Measurements from ENCODE around the gene ZNF474.
A peak's percentile ranks its signal among the peaks of the same experiment; 100 is the strongest.

The ZNF474 gene

GRCh38 chr5:122190156-122190555 is 60.8 kb downstream of the ZNF474 start:
- Mint-ChIP-seq H3K27me3 (ENCODE audit: low read depth, poor library complexity) (no peaks in the 10 kb centered on the region), H3K36me3 (ENCODE audit: low read depth) (no peaks in the 10 kb centered on the region), H3K4me1 (peaks cover 10% of the 10 kb centered on the region), H3K9me3 (no peaks in the 10 kb centered on the region), H3K4me3 (no peak overlapping the region), H3K27ac (no peak overlapping the region)
- TF ChIP-seq, protein P1, sequence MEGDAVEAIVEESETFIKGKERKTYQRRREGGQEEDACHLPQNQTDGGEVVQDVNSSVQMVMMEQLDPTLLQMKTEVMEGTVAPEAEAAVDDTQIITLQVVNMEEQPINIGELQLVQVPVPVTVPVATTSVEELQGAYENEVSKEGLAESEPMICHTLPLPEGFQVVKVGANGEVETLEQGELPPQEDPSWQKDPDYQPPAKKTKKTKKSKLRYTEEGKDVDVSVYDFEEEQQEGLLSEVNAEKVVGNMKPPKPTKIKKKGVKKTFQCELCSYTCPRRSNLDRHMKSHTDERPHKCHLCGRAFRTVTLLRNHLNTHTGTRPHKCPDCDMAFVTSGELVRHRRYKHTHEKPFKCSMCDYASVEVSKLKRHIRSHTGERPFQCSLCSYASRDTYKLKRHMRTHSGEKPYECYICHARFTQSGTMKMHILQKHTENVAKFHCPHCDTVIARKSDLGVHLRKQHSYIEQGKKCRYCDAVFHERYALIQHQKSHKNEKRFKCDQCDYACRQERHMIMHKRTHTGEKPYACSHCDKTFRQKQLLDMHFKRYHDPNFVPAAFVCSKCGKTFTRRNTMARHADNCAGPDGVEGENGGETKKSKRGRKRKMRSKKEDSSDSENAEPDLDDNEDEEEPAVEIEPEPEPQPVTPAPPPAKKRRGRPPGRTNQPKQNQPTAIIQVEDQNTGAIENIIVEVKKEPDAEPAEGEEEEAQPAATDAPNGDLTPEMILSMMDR (IDR thresholded peaks at IDR 0.05), result no peak
- DNase-seq, result no peak

DNA sequence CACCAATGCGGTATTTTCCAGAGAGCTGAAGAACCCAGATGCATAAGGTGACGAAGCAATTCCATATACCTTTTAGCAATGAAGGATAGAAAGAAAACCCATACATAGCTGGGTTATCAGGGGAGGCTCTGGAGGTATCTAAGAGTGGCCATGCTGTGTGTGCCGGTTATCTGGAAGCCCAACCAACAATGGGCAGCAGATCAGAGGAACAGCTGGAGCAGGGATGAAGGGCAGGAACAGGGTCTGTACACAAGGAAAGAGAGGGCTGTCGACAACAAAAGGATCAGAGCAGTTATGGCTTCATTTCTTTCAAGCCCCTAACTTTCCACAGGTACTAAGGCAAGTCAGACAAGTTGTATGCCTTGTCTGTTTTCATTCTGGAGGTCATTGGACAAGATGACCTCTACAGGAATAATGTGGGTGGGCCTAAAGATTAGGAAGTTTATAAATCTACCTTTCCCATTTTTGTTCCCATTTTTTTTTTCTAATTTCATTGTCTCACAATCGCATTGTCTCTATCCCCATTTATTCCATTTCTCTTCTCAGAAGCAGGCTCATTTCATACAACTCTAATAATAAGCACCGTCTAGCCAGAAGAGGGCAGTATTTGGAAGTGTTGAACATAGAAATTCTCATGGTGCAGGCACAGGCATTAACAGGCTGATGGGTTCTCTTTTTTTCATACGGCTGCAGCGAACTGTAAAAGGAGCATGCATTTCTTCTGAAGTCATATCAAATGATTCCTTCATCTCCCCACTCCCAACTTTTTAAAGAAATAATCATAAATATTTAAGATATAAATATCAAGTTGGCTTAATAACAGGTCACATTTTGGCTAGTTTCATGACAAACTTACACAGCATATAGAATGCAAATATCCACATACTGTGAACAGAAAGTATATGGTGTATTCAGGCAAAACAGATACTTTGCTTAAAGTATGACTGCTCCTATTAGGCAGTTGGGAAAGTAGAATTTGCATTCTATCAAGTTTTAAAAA is 63.5 kb downstream of the ZNF474 start:
- H3K9me3 Mint-ChIP-seq, result no peaks in the 10 kb centered on the region
- no peak overlapping the region for H3K4me3 Mint-ChIP-seq
- TF ChIP-seq, protein P1 (IDR thresholded peaks at IDR 0.05), result peak; percentile 63
- H3K27me3 Mint-ChIP-seq (ENCODE audit: low read depth, poor library complexity), result no peaks in the 10 kb centered on the region
- H3K27ac Mint-ChIP-seq, result no peak overlapping the region
- no peaks in the 10 kb centered on the region for H3K36me3 Mint-ChIP-seq (ENCODE audit: low read depth)
- peaks cover 16% of the 10 kb centered on the region for H3K4me1 Mint-ChIP-seq
- DNase-seq, result peak; percentile 29

DNA sequence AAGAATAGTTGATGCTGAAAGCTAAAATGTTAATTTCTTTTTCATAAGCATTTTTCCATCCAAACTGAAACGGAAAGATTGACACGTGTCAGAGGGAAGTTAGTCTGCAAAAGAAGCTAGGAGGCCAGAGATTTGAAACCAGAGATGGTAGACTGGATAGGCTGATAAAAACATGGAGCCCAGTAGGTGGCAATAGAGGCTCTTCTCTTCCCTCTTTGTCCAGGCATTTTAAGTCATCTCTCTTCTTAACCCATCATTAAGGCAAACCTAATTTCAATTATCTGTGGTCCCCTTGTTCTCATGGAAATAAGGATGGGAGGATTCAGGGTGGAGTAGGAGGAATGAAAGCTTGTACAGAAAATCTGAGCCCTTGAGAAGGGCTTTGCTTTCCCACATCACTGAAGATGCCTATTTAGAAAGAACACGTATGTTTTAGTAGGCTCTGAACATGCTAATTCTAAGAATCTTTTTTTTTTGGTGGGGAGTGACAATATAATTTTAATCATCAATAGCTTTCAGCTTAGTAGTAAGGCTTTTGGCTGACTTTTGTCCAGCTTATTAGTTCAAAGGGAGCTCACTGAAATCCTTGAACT is 66.6 kb downstream of the ZNF474 start:
- no peaks in the 10 kb centered on the region for H3K9me3 Mint-ChIP-seq
- peak; percentile 29 for DNase-seq
- H3K27me3 Mint-ChIP-seq (ENCODE audit: low read depth, poor library complexity), result no peaks in the 10 kb centered on the region
- peaks cover 33% of the 10 kb centered on the region for H3K4me1 Mint-ChIP-seq
- TF ChIP-seq, protein P1 (IDR thresholded peaks at IDR 0.05), result peak; percentile 79
- H3K27ac Mint-ChIP-seq, result no peak overlapping the region
- H3K36me3 Mint-ChIP-seq (ENCODE audit: low read depth), result no peaks in the 10 kb centered on the region
- H3K4me3 Mint-ChIP-seq, result no peak overlapping the region

DNA sequence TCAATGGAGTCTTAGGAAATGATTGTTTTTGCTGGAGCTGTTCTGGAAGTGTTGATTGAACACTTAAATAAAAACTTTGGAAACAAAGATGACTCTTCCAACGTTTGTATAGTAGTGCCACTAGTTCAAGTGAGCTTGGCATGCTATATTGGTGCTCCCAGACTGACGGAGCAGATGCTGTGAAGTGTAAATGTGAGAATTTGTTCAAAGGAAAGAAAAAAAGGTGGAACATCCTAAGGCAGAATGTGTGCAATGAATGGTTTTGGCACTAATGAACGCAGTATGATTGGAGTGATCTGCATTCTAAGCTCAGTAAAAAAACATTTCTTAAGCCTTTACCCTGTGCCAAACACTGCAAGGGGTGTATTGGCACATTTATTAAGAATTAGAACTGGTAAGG is 69.8 kb downstream of the ZNF474 start:
- Mint-ChIP-seq H3K9me3 (no peaks in the 10 kb centered on the region), H3K27ac (no peak overlapping the region), H3K4me1 (peaks cover 39% of the 10 kb centered on the region), H3K27me3 (ENCODE audit: low read depth, poor library complexity) (no peaks in the 10 kb centered on the region), H3K4me3 (no peak overlapping the region), H3K36me3 (ENCODE audit: low read depth) (no peaks in the 10 kb centered on the region)
- TF ChIP-seq, protein P1 (IDR thresholded peaks at IDR 0.05), result no peak
- DNase-seq, result no peak

- Mint-ChIP-seq H3K36me3 (ENCODE audit: low read depth) (no peaks in the 10 kb centered on the region), H3K27ac (no peak overlapping the region), H3K4me1 (peaks cover 39% of the 10 kb centered on the region), H3K9me3 (peaks cover 3% of the 10 kb centered on the region), H3K27me3 (ENCODE audit: low read depth, poor library complexity) (no peaks in the 10 kb centered on the region), H3K4me3 (no peak overlapping the region)
- no peak for DNase-seq
- TF ChIP-seq, protein P1 (IDR thresholded peaks at IDR 0.05), result no peak
Measured at GRCh38 chr5:122200450-122200849, 71.1 kb downstream of the ZNF474 start.

Data from nephron progenitor cell (in vitro differentiated cells).